MV-4-11 (cell line): ENCODE data around the gene IGF1R.

ENCODE experiments used
- DNase-seq: peaks from one replicate; lab custom pipeline; 2025; lab: John Stamatoyannopoulos, UW

IGF1R gene

DNA sequence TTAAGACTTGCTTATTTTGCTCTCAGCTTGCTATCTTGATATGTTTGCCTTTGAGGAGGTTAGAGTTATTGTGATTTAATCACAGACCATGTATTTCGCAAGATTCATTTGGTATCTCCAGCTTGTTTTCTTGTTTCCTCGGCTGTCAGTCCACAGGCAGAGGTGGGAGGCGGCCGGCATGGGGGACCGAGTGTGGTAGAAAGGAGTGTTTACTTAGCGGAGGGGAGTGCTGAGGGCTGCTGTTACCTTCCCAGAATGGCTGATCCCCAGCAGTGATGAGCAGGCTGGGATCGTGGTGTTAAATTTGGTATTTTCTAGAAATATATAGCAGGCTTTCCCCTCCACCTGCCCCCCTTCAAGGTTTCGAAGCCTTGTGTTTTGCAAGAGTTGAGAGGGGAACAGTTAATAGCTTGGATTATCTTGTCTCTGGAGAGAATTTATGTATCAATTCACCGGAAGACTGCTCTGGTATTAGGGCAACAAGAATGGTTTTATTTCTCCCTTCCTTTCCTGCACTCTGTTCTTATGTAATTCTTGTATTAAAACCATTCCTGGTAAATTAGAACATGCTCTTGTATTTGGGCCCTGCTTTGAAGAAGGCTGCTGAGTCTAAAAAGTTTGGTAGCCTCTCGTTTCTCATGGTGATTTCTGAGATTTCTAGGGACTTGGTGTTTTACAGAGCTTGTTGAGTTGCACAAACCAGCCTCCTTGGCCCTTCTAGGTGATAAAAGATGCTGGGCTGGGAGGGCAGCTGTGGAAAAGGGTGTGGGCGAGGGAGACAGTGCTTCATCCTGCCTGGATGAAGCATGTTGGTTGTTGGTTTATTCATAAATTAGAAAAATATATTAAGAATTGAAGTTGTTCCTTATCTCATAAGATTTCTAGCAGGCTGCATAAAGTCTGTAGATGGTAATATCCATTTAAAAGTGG, 151.4 kb downstream of the IGF1R start:
- DNase-seq: peak; percentile 72

GRCh38 chr15:98800437-98801233, 152.3 kb downstream of the IGF1R start:
- peak; percentile 55 for DNase-seq

GRCh38 chr15:98801234-98801561, 152.9 kb downstream of the IGF1R start:
- no peak for DNase-seq

- no peak for DNase-seq
Observed at GRCh38 chr15:98802187-98802586, 153.8 kb downstream of the IGF1R start.

GRCh38 chr15:98803228-98804056, 155.1 kb downstream of the IGF1R start:
- DNase-seq: no peak

DNA sequence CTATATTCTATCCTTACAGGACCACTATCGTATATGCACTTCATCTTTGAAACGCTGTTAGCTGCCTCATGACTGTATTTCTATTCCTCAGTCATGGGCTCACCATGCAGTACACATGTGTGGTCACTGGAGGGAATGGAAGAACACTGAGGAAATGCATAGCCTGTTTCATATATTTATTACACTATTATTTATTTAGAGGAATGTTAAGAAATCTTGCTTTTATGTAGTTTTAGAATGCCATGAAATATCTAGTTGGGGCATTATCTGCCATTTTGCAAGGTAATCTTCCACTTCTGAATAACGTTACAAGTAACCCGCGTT, 155.7 kb downstream of the IGF1R start:
- DNase-seq: no peak

DNA sequence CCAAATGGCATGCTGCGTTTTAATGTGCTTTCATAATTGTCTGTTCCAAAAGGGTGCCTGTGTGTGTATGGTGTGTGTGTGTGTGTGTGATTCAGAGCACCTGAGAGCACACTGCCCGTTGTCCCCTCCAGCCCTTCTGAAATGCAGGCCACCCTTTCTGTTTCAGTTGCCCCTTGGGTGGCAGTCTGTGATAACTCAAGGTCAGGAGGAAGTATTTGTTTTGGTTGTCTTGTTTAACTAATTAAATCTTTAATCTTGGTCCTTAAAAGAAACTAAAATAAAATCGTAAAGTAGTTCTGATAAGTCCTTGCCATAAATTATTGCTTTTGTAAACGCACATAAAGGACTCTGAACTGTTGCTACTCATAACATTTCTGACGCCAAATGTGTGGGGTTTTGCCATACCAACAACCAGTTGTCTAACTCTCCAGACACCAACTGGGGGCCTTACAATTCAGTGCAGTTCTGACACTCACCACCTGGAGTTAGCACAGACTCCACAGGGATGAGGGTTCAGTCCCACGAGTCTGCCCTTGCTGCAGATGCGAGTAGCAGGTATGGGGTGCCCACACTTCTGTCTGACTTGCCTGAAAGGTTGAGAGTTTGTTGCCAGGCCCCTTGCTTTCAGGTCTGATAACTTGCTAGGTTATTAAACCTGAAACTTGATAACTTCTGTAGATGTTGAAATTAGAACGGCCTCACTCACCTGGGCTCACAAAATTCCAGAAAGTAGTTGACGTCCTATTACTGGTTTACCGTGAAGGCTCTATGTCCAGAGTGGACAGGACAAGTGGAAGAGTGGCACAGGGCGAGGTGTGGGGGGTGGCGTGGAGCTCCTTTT, 157.3 kb downstream of the IGF1R start:
- DNase-seq: no peak

GRCh38 chr15:98806275-98806895, 158.0 kb downstream of the IGF1R start:
- DNase-seq: no peak

DNA sequence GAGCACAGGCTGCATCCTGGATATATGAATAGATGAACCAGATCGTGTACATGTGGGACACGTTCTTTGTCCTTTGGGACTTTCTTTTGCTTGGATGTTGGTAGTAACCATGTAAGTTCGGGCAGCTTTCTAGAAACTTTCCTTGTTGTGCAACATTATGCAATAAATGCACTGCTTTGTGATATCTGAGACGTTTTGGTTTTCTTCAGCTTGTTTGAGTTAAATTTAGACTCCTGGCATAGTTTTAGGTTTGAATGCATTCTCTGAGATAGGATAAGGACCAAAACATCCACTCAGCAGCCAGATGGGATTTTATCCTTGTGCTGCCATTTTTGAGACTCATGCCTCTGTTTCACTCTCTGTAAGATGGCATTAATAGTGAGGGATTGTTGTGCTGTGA, 158.9 kb downstream of the IGF1R start:
- DNase-seq: peak; percentile 59

GRCh38 chr15:98809273-98809672, 160.9 kb downstream of the IGF1R start:
- DNase-seq: no peak

DNA sequence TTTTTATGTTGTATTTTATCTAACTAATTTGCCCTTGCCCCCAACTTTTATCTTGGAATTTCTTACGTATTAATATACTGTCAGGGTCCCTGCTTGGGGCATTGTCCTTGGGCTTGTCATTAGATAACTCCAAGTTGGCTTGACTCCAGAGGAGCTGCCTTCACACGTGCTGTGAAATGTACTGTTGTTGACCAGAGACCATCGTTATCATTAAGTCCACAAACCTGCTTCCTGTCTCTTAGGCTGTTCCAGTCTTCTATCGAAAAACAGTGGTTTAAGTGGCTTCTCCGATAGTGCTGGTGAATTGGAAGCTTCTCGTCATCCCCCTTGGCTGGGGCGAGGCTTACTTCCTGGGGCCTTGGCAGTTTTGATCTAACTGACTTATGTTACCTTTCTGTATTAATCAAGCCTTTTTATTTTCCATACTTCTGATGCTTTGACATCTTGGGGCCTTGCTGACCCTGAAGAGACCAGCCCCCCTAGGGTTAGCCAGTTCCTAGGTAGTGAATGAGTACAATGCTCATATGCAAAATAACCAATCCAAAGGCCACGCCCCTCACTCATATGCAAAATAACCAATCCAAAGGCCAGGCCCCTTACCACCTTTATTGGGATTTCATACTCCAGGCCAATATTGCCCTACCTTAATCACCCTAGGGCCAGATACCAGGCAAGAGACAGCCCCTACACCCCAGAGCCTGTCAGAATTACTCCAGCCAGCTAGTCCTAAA, 164.5 kb downstream of the IGF1R start:
- DNase-seq: no peak

DNA sequence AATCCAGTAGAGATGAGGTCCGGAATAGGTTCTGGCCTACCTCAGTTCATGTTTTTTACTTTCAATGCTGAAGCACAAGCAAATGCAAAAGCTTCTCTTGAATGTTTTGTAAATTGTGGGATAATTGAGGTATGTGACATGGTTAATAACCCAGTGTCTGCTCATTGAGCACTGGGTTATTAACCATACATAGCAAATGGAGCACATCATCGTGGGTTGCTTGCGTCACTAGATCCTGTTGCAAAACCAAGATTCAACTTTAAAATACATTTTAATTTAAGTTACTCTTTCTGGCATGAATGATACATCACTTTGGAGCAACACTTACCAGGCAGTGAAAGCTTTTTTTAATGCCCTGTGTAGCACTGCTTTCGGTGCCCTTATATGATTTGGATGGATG, 165.6 kb downstream of the IGF1R start:
- no peak for DNase-seq

DNA sequence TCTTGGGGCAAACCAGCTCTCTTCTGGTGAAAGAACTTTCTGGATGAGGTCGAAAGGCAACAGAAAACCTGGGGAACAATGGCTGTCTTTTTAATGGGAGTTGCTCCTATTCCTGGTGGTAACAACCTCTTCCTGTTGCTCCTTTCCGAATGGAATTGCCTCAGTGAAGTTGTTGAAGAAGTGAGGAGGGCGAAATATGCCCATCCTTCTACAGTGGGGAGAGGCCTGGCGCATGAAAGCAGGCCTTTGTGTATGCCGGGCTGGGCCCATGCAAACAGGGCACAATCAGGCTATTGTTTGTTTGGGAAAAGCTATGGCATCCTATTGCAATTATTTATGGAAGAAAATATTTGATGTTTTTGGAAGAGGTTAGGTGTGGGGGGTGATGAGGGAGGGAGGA, 166.9 kb downstream of the IGF1R start:
- DNase-seq: no peak

- no peak for DNase-seq
Observed at GRCh38 chr15:98817745-98818144, 169.4 kb downstream of the IGF1R start.

DNA sequence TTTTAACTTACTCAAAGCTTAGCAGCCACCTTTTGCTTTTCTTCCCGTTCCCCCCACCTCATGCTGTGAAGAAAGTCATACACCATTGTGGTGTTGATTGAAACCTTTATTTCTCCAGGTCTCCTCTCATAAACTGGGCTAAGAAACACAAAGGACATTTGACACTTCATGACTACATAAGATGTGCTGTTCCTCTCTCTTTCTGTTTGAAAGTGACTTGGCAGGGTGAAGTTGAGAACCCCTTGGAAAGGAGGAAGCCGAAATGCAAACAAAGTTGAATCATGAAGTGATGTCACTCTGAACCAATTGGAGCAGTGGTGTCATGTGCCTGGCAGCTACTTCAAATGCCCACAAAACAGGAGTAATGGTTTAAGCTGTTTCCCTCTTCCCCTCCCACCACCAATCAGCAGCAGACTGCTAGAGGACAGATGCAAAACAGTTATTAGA, 174.7 kb downstream of the IGF1R start:
- DNase-seq: peak; percentile 51

DNA sequence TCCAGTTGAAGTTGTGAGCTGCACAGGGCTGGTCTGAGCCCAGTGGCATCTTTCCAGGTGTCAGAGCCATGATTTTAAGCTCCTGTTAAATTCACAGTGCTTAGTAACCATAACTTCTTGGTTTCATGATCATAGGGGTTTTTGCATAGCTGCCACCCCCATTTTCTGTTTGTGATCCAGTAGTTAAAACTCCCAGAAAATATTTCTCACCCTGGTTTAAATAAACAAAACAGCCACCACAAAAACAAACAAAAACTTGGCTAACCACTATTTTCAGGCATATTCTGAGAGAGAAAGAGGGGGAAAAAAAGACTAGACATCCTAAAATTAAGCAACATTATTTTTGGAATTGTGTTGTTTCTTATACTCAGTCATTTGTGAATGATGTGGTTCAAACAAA, 175.3 kb downstream of the IGF1R start:
- no peak for DNase-seq

- no peak for DNase-seq
Observed at GRCh38 chr15:98824595-98824994, 176.3 kb downstream of the IGF1R start.

- DNase-seq: no peak
Observed at GRCh38 chr15:98826658-98827057, 178.3 kb downstream of the IGF1R start.

DNA sequence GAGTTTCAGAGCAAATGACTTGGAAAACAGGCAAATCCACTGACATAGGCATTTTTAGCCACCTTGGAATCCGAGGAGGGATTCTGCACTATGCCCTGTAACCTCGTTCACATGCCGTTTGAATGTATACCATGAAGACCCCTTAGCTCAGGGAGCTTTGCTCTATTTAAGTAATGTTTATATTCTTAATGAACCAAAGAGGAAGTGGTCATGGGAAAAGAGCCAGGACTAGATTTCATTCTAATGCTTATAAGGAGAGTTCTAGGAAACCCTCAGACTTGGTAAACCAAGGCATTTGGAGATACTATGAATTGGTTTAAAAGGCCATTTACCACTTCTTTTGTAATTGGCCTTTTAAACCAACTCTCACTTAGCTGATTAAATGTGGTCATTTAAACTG, 178.9 kb downstream of the IGF1R start:
- peak; percentile 34 for DNase-seq

DNA sequence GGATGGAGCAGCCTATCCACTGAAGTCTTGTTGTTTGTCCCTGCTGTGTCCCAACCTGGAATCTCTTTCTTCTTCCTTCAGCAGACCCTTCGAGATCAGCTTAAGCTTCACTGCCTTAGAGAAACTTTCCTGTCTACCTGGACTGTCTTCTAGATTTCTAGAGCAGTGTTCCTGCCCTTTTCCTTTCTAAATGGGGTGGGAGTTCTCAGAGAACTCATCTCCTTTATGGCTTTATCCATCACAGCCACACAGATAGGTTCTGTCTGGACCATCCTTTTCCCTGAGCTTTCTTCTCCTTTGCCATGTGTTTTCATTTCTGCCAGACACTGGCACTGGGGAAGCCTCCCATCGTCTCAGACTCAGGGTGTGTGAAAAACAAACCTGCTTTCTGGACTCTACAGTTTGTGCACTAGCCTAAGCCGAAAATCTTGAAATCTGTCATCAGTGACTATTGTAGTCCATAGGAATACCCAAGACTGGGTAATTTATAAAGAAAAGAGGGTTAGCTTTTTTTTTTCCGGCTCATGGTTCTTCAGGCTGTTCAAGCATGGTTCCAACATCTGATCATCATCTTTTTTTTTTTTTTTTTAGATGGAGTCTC, 181.8 kb downstream of the IGF1R start:
- DNase-seq: no peak
